Body of pancreas (tissue), 4 donors: ENCODE measurements around the gene NIPAL4. TPM values are rescaled to one million over a fixed set of nuclear protein-coding genes. Genes with fewer than 3 reads are reported as not detected.

Source experiments
- ATAC-seq: fragments of 150-250 bp; one replicate; pipeline ENCODE4 v1.9.1; 2016
- DNase-seq, 4 donors: peaks; one replicate each; pipeline ENCODE4 v3.0.0-alpha.2; 2019
- H3K27ac ChIP-seq, 4 donors: fragments of 200-600 bp; sonication (generic); 1 replicate in 3 of 4; 2 replicates in 1 of 4; pipeline versions ENCODE4 v1.5.1 to v1.6.1; 2016 to 2019; ENCODE audit warnings: mild to moderate bottlenecking in 1 of 4, mixed read lengths in 1 of 4, moderate library complexity in 1 of 4
- H3K27me3 ChIP-seq, 2 donors: fragments of 200-600 bp; sonication (generic); one replicate each; pipeline ENCODE4 v1.6.0; 2016; ENCODE audit warnings: mild to moderate bottlenecking in 1 of 2
- H3K36me3 ChIP-seq, 2 donors: fragments of 200-600 bp; sonication (generic); replicated peaks in 1 of 2; 2 replicates each; pipeline ENCODE4 v1.5.1; 2016; ENCODE audit warnings: low read depth in 2 of 2; ENCODE audit not compliant: insufficient read depth in 1 of 2
- H3K4me1 ChIP-seq: fragments of 200-600 bp; sonication (generic); one replicate; pipeline ENCODE4 v1.6.0; 2016
- H3K4me3 ChIP-seq, 2 donors: fragments of 200-600 bp; sonication (generic); 1 replicate in 1 of 2; 2 replicates in 1 of 2; pipeline ENCODE4 v1.5.1; 2016 to 2019
- H3K9me3 ChIP-seq, 3 donors: fragments of 200-600 bp; sonication (generic); 1 replicate in 2 of 3; 2 replicates in 1 of 3; pipeline ENCODE4 v1.5.1; 2016
- CTCF ChIP-seq, 7 experiments: fragments of 450-650 bp in 4 of 7; fragments of 200-600 bp in 3 of 7; sonication (generic) in 3 of 7; IDR thresholded peaks; one replicate each; pipeline ENCODE4 v1.5.1; 2016 to 2019; ENCODE audit warnings: antibody characterized with exemption in 7 of 7
- POLR2A ChIP-seq, 3 donors: fragments of 450-650 bp; IDR thresholded peaks; one replicate each; pipeline ENCODE4 v1.6.1; 2016; ENCODE audit warnings: antibody characterized with exemption in 3 of 3, mild to moderate bottlenecking in 2 of 3
- WGBS, 2 donors: methylation state at CpG; one replicate each; pipeline ENCODE4 v1.1.5; 2017; 5-methylcytosine and 5-hydroxymethylcytosine counted together
- intact Hi-C: fragments of 100-400 bp; cut with DNase I; formaldehyde crosslinking; loops from one replicate; pipeline ENCODE4 v1.15.1; 2023
- total RNA-seq, 2 donors: library from RNA; depleted of rRNA; stranded (reverse); fragments of >200 nt; gene quantifications; one replicate each; pipeline ENCODE4 v1.1.0, GENCODE V29; 2016

NIPAL4 gene
- total RNA-seq, 2 donors from 2014 or later: not detected

DNA sequence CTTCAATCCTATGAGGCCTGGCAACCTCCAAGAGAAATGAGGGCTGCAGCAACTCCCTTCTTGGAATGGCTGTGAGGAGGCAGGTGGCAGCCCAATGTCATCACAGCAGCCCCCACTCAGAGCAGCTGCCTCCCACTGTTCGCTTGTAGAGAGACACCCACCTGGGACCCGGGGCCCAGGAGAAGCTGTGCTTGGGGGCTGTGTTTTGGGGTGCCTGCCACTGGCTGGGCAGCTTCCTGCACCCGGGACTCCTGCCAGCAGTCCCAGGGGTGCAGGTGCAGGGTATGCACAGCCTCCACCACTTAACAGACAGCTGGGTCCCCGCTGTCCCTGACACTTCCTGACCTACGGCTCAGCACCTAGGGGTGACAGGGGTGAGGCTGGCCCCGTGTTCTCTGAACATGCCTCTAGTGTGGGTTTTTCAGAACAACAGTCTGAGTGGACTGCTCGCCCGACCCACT lies 26.2 kb downstream of the NIPAL4 start:
- Histone ChIP-seq H3K36me3 (no peaks in the 10 kb centered on the region), H3K27me3 (no peaks in the 10 kb centered on the region), H3K4me1 (peaks cover 13% of the 10 kb centered on the region), H3K4me3 (no peak overlapping the region), H3K9me3 (no peaks in the 10 kb centered on the region), H3K27ac (no peak overlapping the region)
- no peak for ATAC-seq
- TF ChIP-seq CTCF (IDR thresholded peaks at IDR 0.05) (no peak), POLR2A (IDR thresholded peaks at IDR 0.05) (no peak)
- WGBS, 2 donors: 71 to 87% methylated on average over 5 to 7 of the region's 8 CpGs
- DNase-seq: no peak
- intact Hi-C loops: no loop called here

DNA sequence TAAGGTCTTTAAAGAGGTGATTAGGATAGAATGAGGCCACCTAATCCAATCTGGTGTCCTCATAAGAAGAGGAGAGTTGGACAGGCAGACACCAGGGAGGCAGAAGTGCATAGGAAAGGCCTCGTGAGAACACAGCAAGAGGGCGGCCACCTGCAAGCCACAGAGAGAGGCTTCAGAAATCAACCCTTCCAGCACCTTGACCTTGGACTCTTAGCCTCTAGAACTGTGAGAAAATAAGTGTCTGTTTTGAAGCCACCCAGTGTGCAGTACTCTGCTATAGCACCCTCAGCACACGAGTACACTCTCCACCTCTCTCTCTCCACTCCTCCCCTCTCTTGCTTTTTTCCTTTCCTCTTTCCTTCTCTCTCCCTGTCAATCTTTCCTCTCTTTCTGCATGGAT lies 26.8 kb downstream of the NIPAL4 start:
- ATAC-seq (peak; percentile 58), DNase-seq (peak in 3 of 4 donors; percentile 26 to 56 (median 35))
- 29 to 47% methylated on average over 3 of the region's 3 CpGs for WGBS, 2 donors

DNA sequence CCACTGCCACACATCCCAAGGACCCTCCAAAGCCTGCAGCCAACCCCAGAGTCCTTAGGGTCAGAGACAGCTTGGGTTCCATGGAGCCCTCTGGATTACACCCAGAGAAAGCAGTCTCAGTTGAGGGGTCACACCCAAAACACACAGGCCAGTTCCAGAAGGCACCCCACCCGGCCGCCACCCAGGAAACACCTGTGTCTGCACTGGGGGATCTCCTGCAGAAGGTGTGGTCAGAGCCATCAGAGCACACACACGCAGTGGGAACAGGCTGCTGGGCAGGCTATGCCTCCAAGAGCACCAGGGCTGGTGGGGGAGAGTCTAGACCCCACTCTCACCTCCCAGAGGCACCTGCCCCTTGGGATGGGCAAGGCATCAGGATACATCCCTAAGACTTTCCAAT lies 27.3 kb downstream of the NIPAL4 start:
- Histone ChIP-seq H3K27ac (no peak overlapping the region), H3K4me3 (no peak overlapping the region), H3K36me3 (no peaks in the 10 kb centered on the region), H3K9me3 (no peaks in the 10 kb centered on the region), H3K27me3 (no peaks in the 10 kb centered on the region), H3K4me1 (peaks cover 13% of the 10 kb centered on the region)
- no peak for DNase-seq
- intact Hi-C loops: no loop called here
- WGBS, 2 donors: 80 to 92% methylated on average over 1 to 3 of the region's 3 CpGs
- TF ChIP-seq POLR2A (IDR thresholded peaks at IDR 0.05): no peak
- no peak for TF ChIP-seq CTCF (IDR thresholded peaks at IDR 0.05)
- no peak for ATAC-seq

More for the DNA sequence above, 26.8 kb downstream of the NIPAL4 start:
- Histone ChIP-seq H3K27me3 (no peaks in the 10 kb centered on the region), H3K4me1 (peaks cover 13% of the 10 kb centered on the region), H3K9me3 (no peaks in the 10 kb centered on the region), H3K36me3 (no peaks in the 10 kb centered on the region), H3K4me3 (no peak overlapping the region), H3K27ac (no peak overlapping the region)
- TF ChIP-seq POLR2A (IDR thresholded peaks at IDR 0.05) (no peak), CTCF (IDR thresholded peaks at IDR 0.05) (no peak)
- intact Hi-C loops: no loop called here

DNA sequence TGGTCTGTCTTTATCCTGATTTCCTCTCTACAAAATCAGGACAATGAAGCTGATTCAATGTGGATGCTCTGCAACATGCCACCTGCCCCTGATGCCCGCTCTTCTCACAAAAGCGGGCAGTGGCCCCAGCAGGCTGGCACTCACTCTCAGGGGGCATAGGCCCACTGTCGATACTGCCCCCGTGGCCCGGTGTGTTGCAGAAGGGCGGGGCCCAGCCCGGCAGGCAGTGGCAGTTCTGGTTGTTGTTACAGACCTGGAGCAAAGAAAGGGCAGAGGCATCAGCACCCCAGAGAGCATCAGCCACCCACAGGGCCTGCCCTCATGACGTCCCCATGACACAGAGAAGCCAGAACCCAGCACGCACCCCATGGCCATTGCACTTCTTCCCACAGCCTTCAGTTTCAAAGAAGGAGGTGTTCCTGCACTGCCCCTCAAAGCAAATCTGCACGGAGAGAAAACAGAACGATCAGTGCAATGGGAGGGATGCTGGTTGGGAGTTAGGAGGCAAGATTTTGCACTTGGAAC lies 31.5 kb downstream of the NIPAL4 start:
- intact Hi-C loops: no loop called here
- no peak for TF ChIP-seq CTCF (IDR thresholded peaks at IDR 0.05)

DNA sequence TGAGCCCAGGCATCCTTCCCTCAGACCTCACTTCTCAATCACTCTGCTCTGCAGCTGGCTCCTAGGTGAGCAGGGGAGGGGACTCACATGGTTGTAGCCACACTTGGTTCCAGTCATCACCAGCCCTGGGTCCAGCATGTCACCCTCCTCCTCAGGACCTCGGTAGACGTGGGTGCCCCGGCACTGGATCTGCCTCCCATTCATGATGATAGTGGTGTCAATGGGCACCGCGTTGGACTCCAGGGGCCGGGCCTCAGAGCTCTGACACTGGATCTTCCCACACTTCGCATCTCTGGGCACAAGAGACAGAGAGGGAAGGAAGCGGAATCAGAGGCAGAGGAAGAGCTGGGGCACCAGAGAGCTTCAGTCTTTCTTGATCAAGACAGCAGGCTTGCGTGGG lies 32.9 kb downstream of the NIPAL4 start:
- no peak overlapping the region for H3K27ac ChIP-seq
- H3K9me3 ChIP-seq: no peaks in the 10 kb centered on the region
- H3K4me1 ChIP-seq: no peaks in the 10 kb centered on the region
- H3K36me3 ChIP-seq: no peaks in the 10 kb centered on the region
- no peak for DNase-seq
- intact Hi-C loops: no loop called here
- no peak overlapping the region for H3K4me3 ChIP-seq
- no peaks in the 10 kb centered on the region for H3K27me3 ChIP-seq
- WGBS, 2 donors: 89 to 90% methylated on average over 7 to 9 of the region's 9 CpGs
- TF ChIP-seq CTCF (IDR thresholded peaks at IDR 0.05): no peak
- TF ChIP-seq POLR2A (IDR thresholded peaks at IDR 0.05): no peak
- ATAC-seq: no peak

More for the DNA sequence above, 31.5 kb downstream of the NIPAL4 start:
- DNase-seq: no peak
- Histone ChIP-seq H3K9me3 (no peaks in the 10 kb centered on the region), H3K36me3 (no peaks in the 10 kb centered on the region), H3K27ac (no peak overlapping the region), H3K4me1 (peaks cover 10% of the 10 kb centered on the region), H3K27me3 (no peaks in the 10 kb centered on the region), H3K4me3 (no peak overlapping the region)
- no peak for ATAC-seq
- 84 to 93% methylated on average over 5 to 11 of the region's 11 CpGs for WGBS, 2 donors
